Right cardiac atrium (tissue), 5 donors: ENCODE data around the gene TSPO2. TPM values are rescaled to one million over a fixed set of nuclear protein-coding genes. Genes with fewer than 3 reads are reported as not detected.

Source experiments
- ATAC-seq, 2 donors: fragments of 200-7000 bp; cut with Tn5 transposase; one replicate each; pipeline versions ENCODE4 v1.8.0 to v1.9.1; 2020; ENCODE audit warnings: moderate library complexity in 2 of 2, mild to moderate bottlenecking in 1 of 2
- DNase-seq, 3 donors: peaks; one replicate each; pipeline ENCODE4 v3.0.0-alpha.2; 2020
- H3K27ac ChIP-seq: one replicate; pipeline ENCODE4 v1.5.1; 2013; ENCODE audit warnings: mild to moderate bottlenecking, low read length, control low read depth, moderate library complexity
- H3K27me3 ChIP-seq: one replicate; pipeline ENCODE4 v1.6.1; 2013; ENCODE audit not compliant: control insufficient read depth, insufficient read depth
- H3K4me1 ChIP-seq: one replicate; pipeline ENCODE4 v1.6.1; 2013; ENCODE audit warnings: low read length; ENCODE audit not compliant: control insufficient read depth, insufficient read depth
- H3K4me3 ChIP-seq: one replicate; pipeline ENCODE4 v1.5.1; 2013; ENCODE audit warnings: low read length, control low read depth
- H3K9me3 ChIP-seq: one replicate; pipeline ENCODE4 v1.6.1; 2013; ENCODE audit warnings: low read length; ENCODE audit not compliant: control insufficient read depth
- WGBS: extraction: QIAGEN DNeasy Blood & Tissue Kit; methylation state at CpG from one replicate; pipeline ENCODE4 v1.1.7; 2013; 5-methylcytosine and 5-hydroxymethylcytosine counted together
- intact Hi-C, 4 donors: fragments of 100-400 bp; cut with DNase I; formaldehyde crosslinking; loops; one replicate each; pipeline versions ENCODE4 v1.11.0 to v1.14.0; 2022 to 2023
- polyA plus RNA-seq: library from polyadenylated mRNA; stranded (reverse); fragments of 200-250 nt; gene quantifications from one replicate; pipeline ENCODE4 v1.2.3, GENCODE V29; 2013
- total RNA-seq, 4 donors: library from RNA; stranded (reverse); fragmentation: NEBNext Ultra II Directional; extraction: Animal tissue kit (Norgen Biotek cat#: 25700); gene quantifications; one replicate each; pipeline ENCODE4 v1.2.1, GENCODE V29; 2021
- donor health status: healthy with polysubstance abuse.
- donor health status: DM: no; HTN: yes; CAD: no.
- donor health status: DM: no; HTN: no; CAD: no.
- donor health status: DM: no; HTN: yes; CAD: no; lungs with severe emphysema.
- donor health status: DM: yes; HTN: yes; CAD: no.

TSPO2 gene
- total and polyA plus RNA-seq, 5 donors = not detected

- no peak for ATAC-seq
- no peak overlapping the region for H3K4me3 ChIP-seq
- H3K4me1 ChIP-seq = peaks cover 3% of the 10 kb centered on the region
- DNase-seq = no peak
- no peak overlapping the region for H3K27ac ChIP-seq
- no peaks in the 10 kb centered on the region for H3K9me3 ChIP-seq
- H3K27me3 ChIP-seq = no peaks in the 10 kb centered on the region
- WGBS = 90% methylated on average over 2 of the region's 2 CpGs
- intact Hi-C loops = no loop called here
These were observed 35.3 kb downstream of the TSPO2 start for GRCh38 chr6:41077536-41077935.

- DNase-seq = no peak
- 89% methylated on average over 3 of the region's 3 CpGs for WGBS
- intact Hi-C loops = no loop called here
These were observed 35.8 kb downstream of the TSPO2 start for GRCh38 chr6:41078101-41078500.

GRCh38 chr6:41079080-41079479 is 36.8 kb downstream of the TSPO2 start:
- H3K4me1 ChIP-seq = peaks cover 3% of the 10 kb centered on the region
- no peaks in the 10 kb centered on the region for H3K27me3 ChIP-seq
- H3K27ac ChIP-seq = no peak overlapping the region
- H3K4me3 ChIP-seq = no peak overlapping the region
- DNase-seq = no peak
- ATAC-seq = no peak
- intact Hi-C loops = no loop called here
- WGBS = 98% methylated on average over 1 of the region's 1 CpG
- no peaks in the 10 kb centered on the region for H3K9me3 ChIP-seq

More at GRCh38 chr6:41078101-41078500, 35.8 kb downstream of the TSPO2 start:
- Histone ChIP-seq H3K4me3 (no peak overlapping the region), H3K27me3 (no peaks in the 10 kb centered on the region), H3K27ac (no peak overlapping the region), H3K9me3 (no peaks in the 10 kb centered on the region), H3K4me1 (peaks cover 3% of the 10 kb centered on the region)
- ATAC-seq = no peak

- Histone ChIP-seq H3K27ac (no peak overlapping the region), H3K4me1 (no peaks in the 10 kb centered on the region), H3K4me3 (no peak overlapping the region), H3K27me3 (no peaks in the 10 kb centered on the region), H3K9me3 (no peaks in the 10 kb centered on the region)
- DNase-seq (no peak), ATAC-seq (no peak)
- 80% methylated on average over 2 of the region's 2 CpGs for WGBS
- intact Hi-C loops = no loop called here
These were observed 38.4 kb downstream of the TSPO2 start for GRCh38 chr6:41080621-41081020.

- no peaks in the 10 kb centered on the region for H3K4me1 ChIP-seq
- no peaks in the 10 kb centered on the region for H3K9me3 ChIP-seq
- no peak overlapping the region for H3K4me3 ChIP-seq
- no peaks in the 10 kb centered on the region for H3K27me3 ChIP-seq
- no peak overlapping the region for H3K27ac ChIP-seq
- DNase-seq = no peak
- no peak for ATAC-seq
- intact Hi-C loops = no loop called here
These were observed 40.8 kb downstream of the TSPO2 start for GRCh38 chr6:41083072-41083471.

- DNase-seq (no peak), ATAC-seq (no peak)
- intact Hi-C loops = no loop called here
- H3K27me3 ChIP-seq = no peaks in the 10 kb centered on the region
- H3K9me3 ChIP-seq = no peaks in the 10 kb centered on the region
- H3K27ac ChIP-seq = no peak overlapping the region
- H3K4me3 ChIP-seq = no peak overlapping the region
- no peaks in the 10 kb centered on the region for H3K4me1 ChIP-seq
These were observed 42.9 kb downstream of the TSPO2 start for GRCh38 chr6:41085182-41085581.

GRCh38 chr6:41088451-41088850 is 46.2 kb downstream of the TSPO2 start:
- no peaks in the 10 kb centered on the region for H3K4me1 ChIP-seq
- H3K27me3 ChIP-seq = no peaks in the 10 kb centered on the region
- H3K9me3 ChIP-seq = no peaks in the 10 kb centered on the region
- intact Hi-C loops = no loop called here
- DNase-seq (no peak), ATAC-seq (no peak)
- H3K27ac ChIP-seq = no peak overlapping the region
- no peak overlapping the region for H3K4me3 ChIP-seq
- 96% methylated on average over 4 of the region's 4 CpGs for WGBS

GRCh38 chr6:41090841-41091761 is 48.8 kb downstream of the TSPO2 start:
- Histone ChIP-seq H3K27me3 (no peaks in the 10 kb centered on the region), H3K4me3 (no peak overlapping the region), H3K4me1 (no peaks in the 10 kb centered on the region), H3K9me3 (no peaks in the 10 kb centered on the region), H3K27ac (no peak overlapping the region)
- no peak for ATAC-seq
- 29% methylated on average over 1 of the region's 1 CpG for WGBS
- DNase-seq = no peak
- intact Hi-C loops = no loop called here

- WGBS = 95% methylated on average over 4 of the region's 4 CpGs
- Histone ChIP-seq H3K9me3 (no peaks in the 10 kb centered on the region), H3K27me3 (no peaks in the 10 kb centered on the region), H3K4me1 (no peaks in the 10 kb centered on the region), H3K27ac (no peak overlapping the region), H3K4me3 (no peak overlapping the region)
- ATAC-seq = no peak
- intact Hi-C loops = no loop called here
- no peak for DNase-seq
These were observed 50.3 kb downstream of the TSPO2 start for GRCh38 chr6:41092421-41093140.

GRCh38 chr6:41093729-41094128 is 51.5 kb downstream of the TSPO2 start:
- Histone ChIP-seq H3K27ac (no peak overlapping the region), H3K4me1 (peaks cover 3% of the 10 kb centered on the region), H3K27me3 (no peaks in the 10 kb centered on the region), H3K9me3 (no peaks in the 10 kb centered on the region), H3K4me3 (no peak overlapping the region)
- DNase-seq (no peak), ATAC-seq (no peak)
- intact Hi-C loops = no loop called here
- WGBS = 93% methylated on average over 6 of the region's 6 CpGs
